Heart right ventricle (tissue), 16 donors: ENCODE measurements around the gene TMEM61. TPM values are rescaled to one million over a fixed set of nuclear protein-coding genes. Genes with fewer than 3 reads are reported as not detected.

ENCODE experiments used
- ATAC-seq, 8 donors: fragments of 200-7000 bp; cut with Tn5 transposase; one replicate each; pipeline ENCODE4 v1.9.1; 2020; ENCODE audit warnings: mild to moderate bottlenecking in 8 of 8, moderate library complexity in 8 of 8, moderate number of reproducible peaks in 1 of 8
- DNase-seq, 2 donors: peaks; one replicate each; pipeline ENCODE4 v3.0.0-alpha.2; 2020
- H3K27ac ChIP-seq, 10 donors: fragments of 200-600 bp; sonication (generic) in 2 of 10; one replicate each; pipeline versions ENCODE4 v1.5.0 to v1.8.0; 2020 to 2022; ENCODE audit warnings: mild to moderate bottlenecking in 3 of 10
- H3K27me3 ChIP-seq, 7 donors: fragments of 200-600 bp; one replicate each; pipeline ENCODE4 v1.8.0; 2021 to 2022; ENCODE audit warnings: mild to moderate bottlenecking in 2 of 7
- H3K36me3 ChIP-seq, 9 donors: fragments of 200-600 bp; sonication (generic) in 1 of 9; one replicate each; pipeline versions ENCODE4 v1.5.0 to v1.8.0; 2020 to 2022; ENCODE audit warnings: mild to moderate bottlenecking in 2 of 9
- H3K4me1 ChIP-seq, 9 donors: fragments of 200-600 bp; sonication (generic) in 1 of 9; one replicate each; pipeline versions ENCODE4 v1.5.0 to v1.8.0; 2020 to 2022; ENCODE audit warnings: mild to moderate bottlenecking in 4 of 9
- H3K4me3 ChIP-seq, 10 donors: fragments of 200-600 bp; sonication (generic) in 2 of 10; one replicate each; pipeline versions ENCODE4 v1.5.0 to v1.8.0; 2020 to 2022; ENCODE audit warnings: mild to moderate bottlenecking in 7 of 10, moderate library complexity in 2 of 10
- H3K9me3 ChIP-seq, 11 donors: fragments of 200-600 bp in 10 of 11; sonication (generic) in 2 of 11; one replicate each; pipeline versions ENCODE4 v1.5.0 to v1.8.0; 2013 to 2022; ENCODE audit warnings: mild to moderate bottlenecking in 2 of 11, control low read depth in 1 of 11, moderate library complexity in 1 of 11
- CTCF ChIP-seq, 9 donors: fragments of 200-600 bp; sonication (generic) in 2 of 9; IDR thresholded peaks; one replicate each; pipeline versions ENCODE4 v1.5.0 to v1.8.0; 2021 to 2022; ENCODE audit warnings: antibody characterized with exemption in 9 of 9, mild to moderate bottlenecking in 5 of 9, moderate library complexity in 1 of 9
- WGBS, 2 donors: extraction: QIAGEN DNeasy Blood & Tissue Kit; methylation state at CpG; one replicate each; pipeline ENCODE4 v1.1.7; 2013; ENCODE audit warnings: inconsistent platforms in 1 of 2; 5-methylcytosine and 5-hydroxymethylcytosine counted together
- intact Hi-C, 10 donors: fragments of 100-400 bp; cut with DNase I; formaldehyde crosslinking; loops; one replicate each; pipeline versions ENCODE4 v1.11.1 to v1.14.2; 2022
- polyA plus RNA-seq, 2 donors: library from polyadenylated mRNA; stranded (reverse); fragments of 200-250 nt; gene quantifications; one replicate each; pipeline ENCODE4 v1.2.3, GENCODE V29; 2013
- total RNA-seq, 10 donors: library from RNA; stranded (reverse); fragmentation: NEBNext Ultra II Directional in 3 of 10; extraction: Animal tissue kit (Norgen Biotek cat#: 25700) in 3 of 10; gene quantifications; one replicate each; pipeline versions ENCODE4 v1.2.1 to v1.2.4, GENCODE V29; 2021 to 2023
- donor health status: Arrhythmogenic right ventricular cardiomyopathy.
- donor health status: ischemic (EF 13 %, LVEDD 7.1; RV severe dilation, severe dysfunction).
- donor health status: healthy with polysubstance abuse.
- donor health status: DM: no; HTN: yes; CAD: no.
- donor health status: DM: no; HTN: no; CAD: no.
- donor health status: ischemic (EF 25% LVEDD 6.9; RV normal size, moderate dysfunction).
- donor health status: ischemic (EF 25% LVEDD 5.7; RV mildly dilated, moderate dysfunction).
- donor health status: healthy.
- donor health status: DM: yes; HTN: yes; CAD: no.
- donor health status: Ischemic cardiomyopathy.
- donor health status: ischemic (EF 35%, LVEDD 5.7; RV mildly dilated, moderate dysfunction).
- donor health status: nonischemic (EF 11% LVEDD 7.7; RV severe dilation, severe dysfunction).
- donor health status: DM: yes; HTN: yes; CAD: no.
- donor health status: PGD.
- donor health status: ischemic (EF 29% LVEDD 5.4; RV normal size, mild dysfunction).
- donor health status: nonischemic (EF 23%, LVEDD 6.1; RV moderate dilation, normal function).

Gene TMEM61
- total and polyA plus RNA-seq, 12 donors, result 0.03 to 0.37 TPM; not detected in 10

- 93 to 94% methylated on average over 7 of the region's 7 CpGs for WGBS, 2 donors
- Histone ChIP-seq H3K27ac (no peak overlapping the region), H3K27me3 (peaks cover 0 to 26% (median 12%) of the 10 kb centered on the region in 7 donors), H3K4me3 (no peak overlapping the region), H3K36me3 (no peaks in the 10 kb centered on the region), H3K9me3 (no peaks in the 10 kb centered on the region), H3K4me1 (no peaks in the 10 kb centered on the region)
- intact Hi-C loops, result no loop called here
- no peak for ATAC-seq
- no peak for TF ChIP-seq CTCF (IDR thresholded peaks at IDR 0.05)
- no peak for DNase-seq
These were observed 30.4 kb downstream of the TMEM61 start for GRCh38 chr1:55010887-55011217.

- DNase-seq (no peak), ATAC-seq (no peak)
- H3K27me3 ChIP-seq, result peaks cover 0 to 26% (median 14%) of the 10 kb centered on the region in 7 donors
- intact Hi-C loops, result no loop called here
- no peak for TF ChIP-seq CTCF (IDR thresholded peaks at IDR 0.05)
- no peaks in the 10 kb centered on the region for H3K36me3 ChIP-seq
- WGBS, 2 donors, result 85 to 88% methylated on average over 1 of the region's 1 CpG
- no peaks in the 10 kb centered on the region for H3K4me1 ChIP-seq
- no peaks in the 10 kb centered on the region for H3K9me3 ChIP-seq
- H3K4me3 ChIP-seq, result no peak overlapping the region
- H3K27ac ChIP-seq, result no peak overlapping the region
These were observed 32.2 kb downstream of the TMEM61 start for GRCh38 chr1:55012661-55013060.

- Histone ChIP-seq H3K27me3 (peaks cover 0 to 31% (median 14%) of the 10 kb centered on the region in 7 donors), H3K9me3 (no peaks in the 10 kb centered on the region), H3K4me3 (no peak overlapping the region), H3K4me1 (no peaks in the 10 kb centered on the region), H3K36me3 (no peaks in the 10 kb centered on the region), H3K27ac (no peak overlapping the region)
- intact Hi-C loops, result no loop called here
- WGBS, 2 donors, result 82 to 85% methylated on average over 5 of the region's 5 CpGs
- DNase-seq, result no peak
- peak in 1 of 8 donors; percentile 18 for ATAC-seq
- TF ChIP-seq CTCF (IDR thresholded peaks at IDR 0.05), result no peak
These were observed 34.7 kb downstream of the TMEM61 start for GRCh38 chr1:55015123-55015522.

GRCh38 chr1:55015731-55016620, 35.5 kb downstream of the TMEM61 start:
- no peak for TF ChIP-seq CTCF (IDR thresholded peaks at IDR 0.05)
- peaks cover 0 to 31% (median 14%) of the 10 kb centered on the region in 7 donors for H3K27me3 ChIP-seq
- no peaks in the 10 kb centered on the region for H3K4me1 ChIP-seq
- H3K36me3 ChIP-seq, result no peaks in the 10 kb centered on the region
- intact Hi-C loops, result no loop called here
- no peaks in the 10 kb centered on the region for H3K9me3 ChIP-seq
- H3K4me3 ChIP-seq, result no peak overlapping the region
- no peak for DNase-seq
- 68 to 74% methylated on average over 12 of the region's 12 CpGs for WGBS, 2 donors
- H3K27ac ChIP-seq, result no peak overlapping the region
- no peak for ATAC-seq
